ENCODE results near the gene GRIK4.
"Not testable (repeated sequence)": the region's sequence is repeated elsewhere in the genome, so short reads cannot be mapped to it uniquely, and the experiment has no call there.

Gene GRIK4, protein sequence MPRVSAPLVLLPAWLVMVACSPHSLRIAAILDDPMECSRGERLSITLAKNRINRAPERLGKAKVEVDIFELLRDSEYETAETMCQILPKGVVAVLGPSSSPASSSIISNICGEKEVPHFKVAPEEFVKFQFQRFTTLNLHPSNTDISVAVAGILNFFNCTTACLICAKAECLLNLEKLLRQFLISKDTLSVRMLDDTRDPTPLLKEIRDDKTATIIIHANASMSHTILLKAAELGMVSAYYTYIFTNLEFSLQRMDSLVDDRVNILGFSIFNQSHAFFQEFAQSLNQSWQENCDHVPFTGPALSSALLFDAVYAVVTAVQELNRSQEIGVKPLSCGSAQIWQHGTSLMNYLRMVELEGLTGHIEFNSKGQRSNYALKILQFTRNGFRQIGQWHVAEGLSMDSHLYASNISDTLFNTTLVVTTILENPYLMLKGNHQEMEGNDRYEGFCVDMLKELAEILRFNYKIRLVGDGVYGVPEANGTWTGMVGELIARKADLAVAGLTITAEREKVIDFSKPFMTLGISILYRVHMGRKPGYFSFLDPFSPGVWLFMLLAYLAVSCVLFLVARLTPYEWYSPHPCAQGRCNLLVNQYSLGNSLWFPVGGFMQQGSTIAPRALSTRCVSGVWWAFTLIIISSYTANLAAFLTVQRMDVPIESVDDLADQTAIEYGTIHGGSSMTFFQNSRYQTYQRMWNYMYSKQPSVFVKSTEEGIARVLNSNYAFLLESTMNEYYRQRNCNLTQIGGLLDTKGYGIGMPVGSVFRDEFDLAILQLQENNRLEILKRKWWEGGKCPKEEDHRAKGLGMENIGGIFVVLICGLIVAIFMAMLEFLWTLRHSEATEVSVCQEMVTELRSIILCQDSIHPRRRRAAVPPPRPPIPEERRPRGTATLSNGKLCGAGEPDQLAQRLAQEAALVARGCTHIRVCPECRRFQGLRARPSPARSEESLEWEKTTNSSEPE

DNA sequence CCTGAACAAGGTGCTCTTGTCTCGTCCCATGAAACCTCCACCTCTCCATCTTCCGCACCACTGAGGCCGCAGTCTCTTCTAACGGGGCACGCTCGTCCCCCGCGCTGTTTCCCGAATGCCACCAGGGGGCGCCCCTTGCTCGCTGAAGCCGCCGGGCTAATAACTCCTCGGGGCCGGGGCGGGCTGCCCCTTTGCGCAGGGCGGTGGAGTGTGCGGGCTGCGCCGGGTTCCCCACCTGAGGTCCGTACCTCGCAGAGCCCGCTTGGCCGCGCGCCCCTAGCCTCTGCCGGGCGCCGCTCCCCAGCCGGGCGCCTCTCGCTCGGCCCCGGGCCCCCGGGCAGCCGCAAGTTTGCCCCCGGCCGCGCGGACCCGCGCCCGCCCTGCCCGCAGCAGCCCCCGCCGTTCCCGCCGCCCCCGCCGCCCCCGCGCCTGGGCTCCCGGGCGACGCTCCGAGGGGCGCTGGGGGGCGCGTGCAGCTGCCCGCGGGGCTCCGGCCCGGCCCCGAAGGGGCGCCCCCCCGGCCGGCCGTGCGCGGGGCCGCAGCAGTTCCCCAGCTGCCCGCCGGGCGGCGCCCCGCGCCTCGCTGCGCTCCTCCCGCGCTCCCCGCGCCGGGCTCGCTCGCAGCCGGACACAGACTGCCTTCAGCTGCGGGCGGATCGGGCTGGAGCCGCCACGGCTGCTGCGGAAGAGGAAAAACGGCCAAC is at the start of gene GRIK4:
Gene GRIK4 (plus strand): TSS at position 633 of the 704 bp plus-strand sequence. CDS start 148,571 bp downstream, outside the sequence.
- DNase-seq (ENCODE audit: low spot score) = peak; percentile 42

DNA sequence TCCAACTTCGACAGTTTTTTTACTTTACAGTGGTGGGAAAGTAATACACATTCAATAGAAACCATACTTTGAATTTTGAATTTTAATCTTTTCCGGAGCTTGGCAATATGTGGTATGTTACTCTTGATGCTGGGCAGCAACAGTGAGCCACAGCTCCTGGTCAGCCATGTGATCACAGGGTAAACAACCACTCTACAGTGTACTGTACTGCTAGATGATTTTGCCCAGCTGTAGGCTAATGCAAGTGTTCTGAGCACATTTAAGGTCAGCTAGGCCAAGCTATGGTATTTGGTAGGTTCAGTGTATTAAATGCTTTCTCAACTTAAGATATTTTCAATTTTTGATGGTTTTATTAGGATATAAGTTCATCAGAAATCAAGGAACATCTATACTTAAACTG is 48.7 kb upstream of the GRIK4 start:
- DNase-seq (ENCODE audit: low spot score) = no peak

DNA sequence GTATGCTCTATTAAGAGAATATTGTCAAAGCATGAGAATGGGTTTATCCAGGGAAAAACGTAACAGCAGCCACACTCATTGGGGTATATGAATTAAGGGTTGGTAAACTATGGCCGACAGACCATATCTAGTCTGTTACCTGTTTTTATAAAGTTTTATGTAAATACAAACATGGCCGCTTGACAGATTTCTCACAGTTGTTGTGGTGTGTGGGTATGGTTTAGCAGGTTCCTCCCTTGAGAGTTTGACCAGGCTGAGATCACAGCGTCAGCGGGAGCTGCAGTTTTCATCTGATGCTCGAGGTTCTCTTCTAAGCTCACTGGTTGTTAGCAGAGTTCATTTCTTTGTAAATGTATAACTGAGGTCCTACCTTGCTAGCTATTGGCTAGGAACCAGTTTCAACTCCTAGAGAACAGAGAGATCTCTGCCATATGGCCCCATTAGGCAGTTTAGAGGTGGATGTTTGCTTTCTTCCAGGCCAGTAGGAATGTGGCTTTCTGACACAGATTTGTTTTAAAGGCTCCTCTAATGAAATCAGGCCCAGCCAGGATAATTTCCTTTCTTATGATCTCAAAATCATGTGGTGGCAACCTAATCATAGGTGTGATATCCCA is 45.5 kb upstream of the GRIK4 start:
- DNase-seq (ENCODE audit: low spot score) = no peak

- no peak for DNase-seq (ENCODE audit: low spot score)
Measured at GRCh38 chr11:120467627-120468026, 43.9 kb upstream of the GRIK4 start.

GRCh38 chr11:120471131-120471530 is 40.4 kb upstream of the GRIK4 start:
- no peak for DNase-seq (ENCODE audit: low spot score)

DNA sequence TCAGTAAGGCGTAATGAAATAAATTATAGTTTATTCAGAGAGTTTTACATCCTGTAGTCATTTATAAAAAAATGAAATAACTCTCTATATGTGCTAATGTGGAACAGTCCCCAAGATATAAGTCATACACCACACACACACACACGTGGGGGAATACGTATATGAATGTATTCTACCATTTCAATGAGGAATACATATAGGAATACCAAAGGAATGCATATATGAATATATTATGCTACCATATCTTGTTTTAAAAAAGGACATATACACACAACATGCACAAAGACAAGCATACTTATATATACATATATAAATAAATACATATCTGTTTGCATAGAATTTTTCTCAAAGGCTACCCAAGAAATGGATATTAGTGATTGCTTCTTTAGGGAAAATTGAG is 39.6 kb upstream of the GRIK4 start:
- DNase-seq (ENCODE audit: low spot score) = no peak

GRCh38 chr11:120473503-120473902 is 38.0 kb upstream of the GRIK4 start:
- DNase-seq (ENCODE audit: low spot score) = no peak

DNA sequence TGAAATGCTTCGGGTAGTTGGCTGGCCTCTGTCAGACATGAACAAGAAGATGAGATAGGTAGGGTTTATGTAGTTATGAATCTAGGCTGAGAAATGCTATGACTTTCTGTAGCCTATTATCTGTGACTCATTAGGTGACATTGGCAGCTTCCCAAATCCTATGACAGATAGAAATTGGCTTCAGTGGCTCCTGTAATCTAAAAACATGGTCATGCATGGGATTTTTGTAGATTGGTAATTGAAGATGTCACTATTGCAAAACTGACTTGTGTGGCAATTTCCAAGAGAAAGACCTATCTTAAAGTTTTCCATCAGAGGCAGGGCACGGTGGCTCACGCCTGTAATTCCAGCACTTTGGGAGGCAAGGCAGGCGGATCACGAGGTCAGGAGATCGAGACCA is 29.4 kb upstream of the GRIK4 start:
- no peak for DNase-seq (ENCODE audit: low spot score)

- DNase-seq (ENCODE audit: low spot score) = no peak
Measured at GRCh38 chr11:120484722-120485121, 26.8 kb upstream of the GRIK4 start.

DNA sequence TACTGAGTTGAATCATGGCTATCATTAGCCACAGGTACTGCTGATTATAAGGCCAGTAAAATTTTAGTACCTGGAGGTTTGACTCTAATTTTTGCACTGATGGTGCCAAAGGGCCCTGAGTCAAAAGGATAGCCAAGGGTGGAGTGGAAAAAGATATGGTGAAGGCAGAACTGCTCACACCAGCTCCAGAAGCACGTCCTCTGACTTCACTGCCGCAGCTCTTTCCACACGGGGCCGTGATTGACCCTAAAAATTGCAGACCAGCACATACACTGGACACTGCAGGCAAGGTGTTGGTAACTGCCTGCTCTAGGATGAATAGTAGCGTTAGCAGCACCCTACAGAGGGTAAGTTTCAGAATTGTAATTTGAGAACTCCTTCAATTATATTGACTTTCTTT is 25.4 kb upstream of the GRIK4 start:
- no peak for DNase-seq (ENCODE audit: low spot score)

DNA sequence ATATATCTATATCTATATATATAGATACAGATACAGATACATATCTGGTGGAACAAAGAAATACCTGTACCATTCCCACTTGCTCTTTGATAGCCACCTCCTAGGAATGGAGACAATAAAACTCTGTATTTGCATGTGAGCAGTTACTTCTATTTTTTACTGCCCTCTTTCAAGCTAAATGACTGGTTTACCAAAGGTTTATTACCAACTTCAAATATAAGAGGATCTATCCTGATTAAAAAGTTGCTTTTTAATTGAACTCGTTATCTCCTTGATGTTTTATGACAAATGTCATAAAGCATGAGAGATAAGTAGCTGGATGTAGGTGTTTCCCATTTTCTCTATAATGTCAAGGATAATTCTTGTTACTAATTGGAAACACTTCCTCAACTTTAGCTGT is 21.7 kb upstream of the GRIK4 start:
- no peak for DNase-seq (ENCODE audit: low spot score)

DNA sequence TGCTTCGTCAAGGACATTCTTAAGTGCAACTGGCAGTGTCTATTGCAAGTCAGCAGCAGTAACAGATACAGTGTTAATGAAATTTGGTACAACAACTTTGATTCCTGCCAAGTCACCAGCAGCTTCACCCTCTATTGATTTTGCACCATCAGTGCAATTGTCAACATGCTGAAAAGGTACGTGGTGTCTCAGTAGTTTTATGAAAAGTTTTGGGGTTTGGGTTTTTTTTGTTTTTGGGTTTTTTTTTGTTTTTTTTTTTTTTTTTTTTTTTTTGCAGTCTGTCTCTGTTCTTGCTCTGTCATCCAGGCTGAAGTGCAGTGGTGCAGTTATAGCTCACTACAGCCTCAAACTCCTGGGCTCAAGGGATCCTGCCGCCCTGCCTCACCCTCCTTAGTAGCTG is 19.1 kb upstream of the GRIK4 start:
- no peak for DNase-seq (ENCODE audit: low spot score)

- DNase-seq (ENCODE audit: low spot score) = no peak
Measured at GRCh38 chr11:120494595-120494994, 17.0 kb upstream of the GRIK4 start.

- no peak for DNase-seq (ENCODE audit: low spot score)
Measured at GRCh38 chr11:120499088-120499487, 12.5 kb upstream of the GRIK4 start.

GRCh38 chr11:120499859-120500258 is 11.7 kb upstream of the GRIK4 start:
- no peak for DNase-seq (ENCODE audit: low spot score)

GRCh38 chr11:120500414-120501071 is 11.0 kb upstream of the GRIK4 start:
- no peak for DNase-seq (ENCODE audit: low spot score)

DNA sequence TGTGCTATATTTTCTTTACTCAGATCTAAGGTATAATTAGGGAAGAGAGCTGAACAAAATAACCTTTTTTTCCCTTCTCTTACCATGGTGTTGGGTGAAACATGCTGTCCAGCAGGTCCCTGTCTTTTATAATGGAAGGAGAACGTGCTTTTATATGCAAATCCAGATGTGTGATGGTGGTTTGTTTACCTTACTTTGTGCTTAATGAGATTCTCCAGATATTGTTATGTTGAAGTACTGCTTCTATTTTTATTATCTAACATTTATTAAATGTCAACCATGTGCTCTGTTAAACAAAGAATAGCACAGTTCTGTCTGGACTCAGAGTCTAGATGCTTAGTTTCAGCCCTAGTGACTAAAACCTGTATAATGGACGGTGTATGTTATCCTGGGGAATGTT is 10.1 kb upstream of the GRIK4 start:
- DNase-seq (ENCODE audit: low spot score) = no peak

GRCh38 chr11:120501976-120502755 is 9.4 kb upstream of the GRIK4 start:
- DNase-seq (ENCODE audit: low spot score) = no peak

DNA sequence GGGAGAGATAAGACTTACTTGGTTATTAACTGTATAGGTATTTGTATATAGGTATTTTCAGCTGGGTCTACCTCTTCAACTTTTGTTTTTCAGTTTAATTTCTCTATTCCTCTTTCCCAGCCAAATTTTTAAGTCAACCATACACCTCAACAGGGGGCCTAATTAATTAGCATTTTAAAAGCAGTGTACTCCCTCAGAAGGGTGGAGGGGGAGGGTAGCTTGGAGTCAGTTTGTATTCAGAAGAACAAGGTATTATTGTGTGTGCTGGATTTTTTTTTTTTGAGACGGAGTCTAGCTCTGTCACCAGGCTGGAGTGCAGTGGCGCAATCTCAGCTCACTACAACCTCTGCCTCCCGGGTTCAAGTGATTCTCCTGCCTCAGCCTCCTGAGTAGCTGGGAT is 8.0 kb upstream of the GRIK4 start:
- not testable (repeated sequence) for DNase-seq (ENCODE audit: low spot score)

DNA sequence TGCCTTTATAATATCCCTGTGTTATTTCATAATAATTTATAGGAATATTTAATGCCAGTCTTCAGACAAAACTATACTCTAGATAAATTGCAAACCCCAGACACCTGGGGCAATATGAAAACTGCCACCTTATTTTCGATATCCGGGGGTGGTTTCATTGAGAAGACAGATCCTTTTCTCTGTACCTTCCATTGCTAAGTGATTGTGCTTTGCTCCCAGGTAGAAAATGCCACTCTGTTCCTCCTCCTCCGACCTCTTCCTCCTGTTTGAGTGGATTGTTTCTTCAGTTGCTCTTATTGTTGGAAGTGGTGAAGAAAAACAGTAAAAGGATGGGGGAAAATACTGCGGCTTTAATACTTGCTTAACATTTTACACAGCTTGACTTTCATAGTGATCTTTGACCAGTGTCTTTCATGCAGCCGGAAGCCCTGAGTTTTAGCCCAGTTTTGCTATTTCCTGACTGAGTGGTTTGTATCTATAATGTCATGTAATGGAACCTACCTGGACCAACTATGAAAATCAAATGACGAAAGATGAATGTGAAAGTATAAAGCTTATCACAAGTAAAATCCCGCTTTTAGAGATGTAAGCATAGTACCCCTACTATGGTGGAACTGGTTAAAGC is 5.6 kb upstream of the GRIK4 start:
- no peak for DNase-seq (ENCODE audit: low spot score)
